NCI-H748 (cell line): ENCODE results near the gene MCC.
"Not testable (repeated sequence)": the region's sequence is repeated elsewhere in the genome, so short reads cannot be mapped to it uniquely, and the experiment has no call there.

Experiments
- DNase-seq: peaks from one replicate; lab custom pipeline; 2025; ENCODE audit not compliant: unreplicated experiment; lab: John Stamatoyannopoulos, UW

Gene MCC

DNA sequence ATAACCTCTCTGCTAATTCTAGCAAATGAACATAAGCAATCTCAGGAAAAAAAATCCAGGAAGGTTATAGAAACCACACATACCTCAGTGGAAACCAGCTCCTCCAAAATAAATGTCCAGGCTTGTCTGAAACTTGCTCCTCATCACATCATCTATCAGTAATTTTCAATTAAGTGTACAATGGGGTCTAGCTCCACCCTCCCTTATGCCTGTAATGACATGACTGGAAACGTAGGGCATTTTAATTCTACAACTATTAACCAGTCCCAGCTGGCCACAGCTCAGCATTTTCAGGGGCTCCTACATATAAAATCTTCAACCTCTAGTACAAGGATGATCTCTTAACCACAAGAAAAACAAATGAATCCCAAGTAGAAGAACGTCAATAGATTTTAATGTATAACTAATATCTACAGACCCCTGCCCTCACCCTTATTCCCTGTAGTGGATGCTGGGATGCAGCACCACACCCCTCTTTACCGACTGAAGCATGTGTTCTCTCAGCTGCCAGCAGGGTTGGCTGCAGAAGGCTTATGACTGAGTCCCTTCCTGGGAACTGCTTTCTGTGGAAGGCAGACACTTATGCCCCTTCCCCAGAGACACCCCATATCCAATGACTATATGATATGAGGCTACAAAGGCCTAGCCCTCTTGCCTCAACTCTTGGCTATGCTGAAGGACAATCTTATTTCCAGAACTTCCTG lies 60.2 kb downstream of the MCC start:
- DNase-seq = no peak

DNA sequence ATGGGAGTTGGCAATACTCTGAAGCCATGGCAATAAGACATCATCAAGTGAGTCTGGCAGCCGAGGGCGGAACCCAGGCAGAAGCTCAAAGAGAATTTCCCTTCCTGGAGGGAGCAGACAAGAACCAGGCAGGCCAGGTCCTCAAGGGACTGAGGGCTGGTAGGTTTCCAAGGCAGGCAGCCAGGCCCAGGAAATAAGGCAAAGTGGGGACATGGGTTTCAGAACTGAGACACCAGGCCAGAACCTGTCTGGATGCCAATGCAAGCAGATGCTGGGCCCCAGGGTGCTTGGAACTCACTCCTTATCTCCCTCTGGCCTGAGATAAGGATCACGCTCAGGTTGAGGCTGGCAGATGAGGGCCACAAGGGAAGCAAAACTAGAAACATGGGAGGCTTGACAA lies 62.3 kb downstream of the MCC start:
- DNase-seq = no peak

DNA sequence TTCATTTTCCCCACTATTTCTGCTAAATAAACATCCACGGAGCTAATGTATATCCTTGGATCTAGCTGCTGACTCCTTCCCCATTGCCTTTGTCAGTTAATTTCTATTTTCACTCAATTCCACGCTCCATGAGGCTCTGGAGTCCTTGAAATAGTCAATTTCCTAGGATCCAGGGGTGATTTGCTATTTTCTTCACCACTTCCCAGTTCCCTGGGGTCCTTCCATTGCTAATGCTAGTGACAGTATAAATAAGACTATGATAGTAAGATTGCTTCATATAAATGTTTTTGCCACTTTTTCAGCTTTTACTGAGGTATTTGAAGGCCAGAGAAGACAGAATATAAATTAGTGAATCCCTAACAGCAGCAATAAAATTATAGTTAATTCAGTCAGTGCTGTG lies 66.6 kb downstream of the MCC start:
- DNase-seq = no peak

- no peak for DNase-seq
These were observed 82.7 kb downstream of the MCC start for GRCh38 chr5:113405530-113405929.

DNA sequence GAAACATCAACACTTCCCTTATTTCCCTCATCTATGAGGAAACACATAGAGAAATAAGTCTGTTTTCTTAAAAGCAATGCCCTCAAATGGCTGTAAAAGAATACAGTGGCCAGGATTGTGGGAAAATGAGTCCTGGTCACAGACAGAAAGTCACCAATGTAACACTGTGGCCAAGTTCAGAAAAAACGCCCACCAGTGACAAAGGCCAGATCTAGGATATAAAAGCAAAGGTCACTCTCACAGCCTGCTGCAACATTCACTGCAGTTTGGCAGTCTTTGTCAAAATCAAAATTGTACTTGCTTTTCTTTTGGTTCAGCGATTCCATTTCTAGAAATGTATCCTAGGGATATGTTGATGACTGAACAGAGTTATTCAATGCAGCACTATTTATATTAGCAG lies 84.0 kb downstream of the MCC start:
- no peak for DNase-seq

DNA sequence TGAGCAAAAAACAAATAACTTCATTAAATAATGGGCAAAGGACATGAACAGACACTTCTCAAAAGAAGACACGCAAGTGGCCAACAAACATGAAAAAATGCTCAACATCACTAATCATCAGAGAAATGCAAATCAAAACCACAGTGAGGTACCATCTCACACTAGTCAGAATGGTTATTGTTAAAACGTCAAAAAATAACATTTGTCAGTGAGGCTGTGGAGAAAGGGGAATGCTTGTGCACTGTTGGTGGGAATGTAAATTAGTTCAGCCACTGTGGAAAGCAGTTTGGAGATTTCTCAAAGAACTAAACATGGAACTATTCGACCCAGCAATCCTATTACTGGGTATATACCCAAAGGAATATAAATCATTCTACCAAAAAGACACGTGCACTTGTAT lies 90.3 kb downstream of the MCC start:
- not testable (repeated sequence) for DNase-seq

- DNase-seq = no peak
These were observed 91.2 kb downstream of the MCC start for GRCh38 chr5:113397046-113397445.

DNA sequence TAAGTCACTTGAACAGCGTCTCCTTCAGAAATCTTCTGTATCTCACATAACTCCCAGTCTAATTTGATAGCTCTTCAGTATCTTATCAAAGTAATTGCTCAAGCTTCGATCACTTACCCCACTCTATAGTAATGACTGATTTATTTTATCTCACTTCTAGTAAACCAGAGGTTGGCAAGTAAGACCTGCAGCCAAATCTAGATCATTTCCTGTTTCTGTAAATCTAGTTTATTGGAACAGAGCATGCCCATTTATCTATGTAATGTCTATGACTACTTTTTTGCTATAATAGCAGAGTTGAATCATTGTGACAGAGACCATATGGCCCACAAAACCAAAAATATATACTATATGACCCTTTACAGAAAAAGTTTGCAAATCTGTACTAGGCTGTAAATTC lies 93.6 kb downstream of the MCC start:
- DNase-seq = no peak

DNA sequence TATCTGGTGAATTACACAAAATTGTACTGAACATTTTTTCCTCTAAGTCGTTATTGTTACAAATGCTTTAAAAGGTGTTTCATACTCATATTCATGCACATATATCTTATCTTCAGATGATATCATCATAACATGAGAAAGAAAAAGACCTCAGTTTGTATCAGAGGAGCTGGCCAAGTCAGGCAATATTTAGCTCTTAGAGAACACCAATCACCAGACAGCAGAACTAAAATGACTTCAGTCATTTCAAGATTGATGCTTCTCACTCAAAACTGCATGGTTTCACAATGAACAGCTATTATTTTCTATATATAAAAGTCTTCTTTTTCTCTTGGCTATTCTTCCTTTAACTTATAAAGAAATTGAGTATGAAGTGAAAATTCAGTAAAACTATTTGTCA lies 98.0 kb downstream of the MCC start:
- DNase-seq = no peak

GRCh38 chr5:113389116-113389515 lies 99.1 kb downstream of the MCC start:
- DNase-seq = no peak

DNA sequence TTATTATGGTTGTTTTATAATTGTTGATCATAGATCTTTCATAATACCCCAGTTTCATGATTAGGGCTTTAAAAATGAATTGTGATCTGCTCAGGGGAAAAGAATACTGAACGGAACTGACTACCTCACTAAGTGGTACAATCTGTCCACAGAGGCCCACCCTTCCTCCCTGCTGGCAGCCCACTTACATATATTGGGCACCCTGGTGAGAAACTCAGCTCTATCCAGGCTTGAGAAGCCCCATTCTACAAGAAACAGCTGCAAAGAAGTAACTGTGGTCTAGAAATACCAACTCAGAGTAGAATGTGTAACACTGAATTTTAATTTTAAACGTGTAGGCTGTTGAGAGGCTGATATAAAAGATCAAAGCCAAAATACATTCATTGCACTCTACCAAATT lies 100.4 kb downstream of the MCC start:
- no peak for DNase-seq

- DNase-seq = no peak
These were observed 103.4 kb downstream of the MCC start for GRCh38 chr5:113384782-113385285.

DNA sequence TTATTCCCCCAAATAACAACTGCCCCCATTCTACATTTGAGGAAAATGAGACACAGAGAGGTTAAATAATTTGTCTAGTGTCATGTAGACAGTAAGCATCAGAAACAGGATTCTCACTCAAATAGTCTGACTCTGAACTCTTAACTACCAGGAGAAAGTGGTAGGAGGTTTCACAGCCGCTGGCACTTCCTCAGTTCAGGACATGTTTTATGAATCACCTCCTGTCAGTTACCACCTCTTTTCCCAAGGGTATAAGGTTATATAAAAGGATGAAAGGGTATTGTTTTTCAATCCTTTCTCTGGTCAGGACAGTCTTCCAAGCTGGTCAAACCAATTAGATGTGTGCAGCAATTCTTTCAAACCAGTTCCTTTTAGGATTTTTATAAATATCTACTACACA lies 105.5 kb downstream of the MCC start:
- DNase-seq = no peak

- DNase-seq = no peak
These were observed 106.5 kb downstream of the MCC start for GRCh38 chr5:113381791-113382190.

GRCh38 chr5:113380807-113381326 lies 107.4 kb downstream of the MCC start:
- DNase-seq = no peak

DNA sequence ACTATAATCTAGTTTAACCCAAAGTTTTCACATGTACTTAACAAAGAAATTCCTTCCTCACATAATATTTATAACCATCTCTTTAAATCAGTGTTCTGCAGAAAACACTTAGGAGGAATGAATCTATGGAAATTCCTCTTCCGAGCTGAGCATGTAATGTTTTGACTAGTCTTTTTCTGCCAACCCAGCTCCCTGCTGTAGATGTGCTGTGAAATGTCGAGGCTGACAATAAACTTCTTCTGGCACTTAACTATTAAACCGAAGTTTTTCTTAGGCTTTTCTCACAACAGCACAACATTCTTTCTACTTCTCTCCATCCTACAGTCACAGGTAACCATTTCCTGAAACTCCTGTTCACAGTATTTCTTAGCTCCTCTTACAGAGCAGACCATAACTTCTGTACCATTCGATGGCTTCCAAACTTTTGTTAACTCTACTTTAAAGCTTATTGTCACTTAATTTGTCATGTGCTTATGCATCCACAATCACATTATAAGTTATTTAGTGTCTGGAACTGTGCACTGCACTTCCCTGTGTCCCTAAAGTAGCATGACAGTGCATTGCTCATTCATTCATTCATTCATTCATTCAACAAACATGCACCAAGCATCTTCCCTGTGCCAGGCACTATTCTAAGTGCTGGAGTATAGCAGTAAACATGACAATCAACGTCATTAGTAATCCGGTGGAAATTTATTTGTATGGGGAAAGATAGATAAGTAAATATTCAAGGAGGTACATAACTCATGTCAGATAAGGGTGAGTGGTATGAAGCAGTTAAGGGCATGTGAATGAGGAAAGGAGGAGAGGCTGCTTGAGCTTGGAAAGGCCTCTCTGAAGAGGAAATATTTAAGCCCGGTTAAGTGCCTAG lies 108.1 kb downstream of the MCC start:
- DNase-seq = no peak

DNA sequence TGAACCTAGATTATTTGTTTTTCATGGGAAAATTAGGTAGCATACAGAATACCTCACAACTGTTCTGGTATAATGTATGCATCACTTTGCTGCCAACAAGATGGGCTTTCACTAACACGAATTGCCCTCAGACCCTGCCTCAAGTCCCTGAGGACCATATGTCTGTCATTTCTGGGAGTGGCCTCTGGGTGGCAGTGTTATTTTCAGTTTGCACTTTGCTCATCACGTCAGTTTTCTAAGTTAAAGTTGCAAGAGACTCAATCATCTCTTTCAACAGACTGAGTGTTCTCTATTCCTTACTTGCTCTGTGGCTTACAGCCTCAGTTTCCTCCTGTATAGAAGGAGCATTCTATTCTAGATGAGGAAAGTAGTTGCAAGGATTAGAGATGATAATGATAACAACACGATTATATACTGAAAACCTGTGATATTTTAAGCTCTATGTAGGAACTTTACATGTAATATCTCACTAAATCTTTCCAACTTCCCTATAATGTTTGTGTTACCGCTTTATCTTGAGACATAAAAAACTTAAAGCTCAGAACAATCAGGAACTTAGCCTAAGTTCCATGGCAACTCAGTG lies 109.2 kb downstream of the MCC start:
- peak; percentile 52 for DNase-seq

DNA sequence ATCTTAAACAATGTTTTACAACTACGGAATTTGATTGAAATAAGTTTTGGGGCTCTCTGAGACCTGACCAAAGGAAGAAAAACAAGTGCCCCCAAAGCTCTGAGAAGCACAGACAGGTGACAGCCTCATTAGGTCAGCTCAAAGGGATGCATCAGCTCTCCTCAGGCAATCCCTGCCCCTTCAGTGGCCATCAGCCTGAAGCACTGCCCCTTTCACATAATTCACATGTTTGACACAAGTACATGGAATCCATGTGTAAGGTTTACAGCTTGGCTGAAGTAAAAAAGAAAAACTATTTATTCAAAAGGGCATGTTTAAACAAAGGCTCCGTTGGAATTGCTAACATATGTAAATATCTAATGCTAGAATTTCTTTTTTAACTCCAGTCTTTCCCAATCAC lies 109.7 kb downstream of the MCC start:
- no peak for DNase-seq

GRCh38 chr5:113378081-113378480 lies 110.2 kb downstream of the MCC start:
- no peak for DNase-seq

GRCh38 chr5:113376640-113377039 lies 111.6 kb downstream of the MCC start:
- DNase-seq = no peak

GRCh38 chr5:113375480-113376060 lies 112.7 kb downstream of the MCC start:
- DNase-seq = no peak
